LNCAP (cell line): ENCODE results near the gene QSOX2.

Source experiments
- TF ChIP-seq, protein P1 (sequence below): fragments of 450-650 bp; IDR thresholded peaks from 2 replicates; pipeline ENCODE4 v1.5.1; 2017; ENCODE audit warnings: mild to moderate bottlenecking

Gene QSOX2

DNA sequence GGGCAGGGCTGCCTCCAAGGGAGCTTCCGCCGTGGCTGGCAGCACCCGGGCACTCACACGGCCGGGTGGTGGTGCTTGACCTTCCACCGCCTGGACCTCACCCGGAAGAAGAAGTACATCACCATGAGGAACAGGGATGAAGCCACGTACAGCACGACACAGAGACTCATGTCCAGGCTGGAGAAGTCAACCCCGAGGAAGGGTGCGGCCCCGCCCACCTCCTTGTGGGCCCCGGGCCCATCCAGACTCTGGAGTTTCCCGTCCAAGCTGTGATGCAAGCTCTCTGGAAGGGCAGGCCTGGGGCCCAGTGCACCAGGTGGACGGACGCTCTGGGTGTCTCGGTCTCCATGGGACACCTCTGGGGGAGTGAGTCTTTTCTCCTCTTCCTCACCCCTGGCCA lies 36.9 kb downstream of the QSOX2 start:
- TF ChIP-seq, protein P1, sequence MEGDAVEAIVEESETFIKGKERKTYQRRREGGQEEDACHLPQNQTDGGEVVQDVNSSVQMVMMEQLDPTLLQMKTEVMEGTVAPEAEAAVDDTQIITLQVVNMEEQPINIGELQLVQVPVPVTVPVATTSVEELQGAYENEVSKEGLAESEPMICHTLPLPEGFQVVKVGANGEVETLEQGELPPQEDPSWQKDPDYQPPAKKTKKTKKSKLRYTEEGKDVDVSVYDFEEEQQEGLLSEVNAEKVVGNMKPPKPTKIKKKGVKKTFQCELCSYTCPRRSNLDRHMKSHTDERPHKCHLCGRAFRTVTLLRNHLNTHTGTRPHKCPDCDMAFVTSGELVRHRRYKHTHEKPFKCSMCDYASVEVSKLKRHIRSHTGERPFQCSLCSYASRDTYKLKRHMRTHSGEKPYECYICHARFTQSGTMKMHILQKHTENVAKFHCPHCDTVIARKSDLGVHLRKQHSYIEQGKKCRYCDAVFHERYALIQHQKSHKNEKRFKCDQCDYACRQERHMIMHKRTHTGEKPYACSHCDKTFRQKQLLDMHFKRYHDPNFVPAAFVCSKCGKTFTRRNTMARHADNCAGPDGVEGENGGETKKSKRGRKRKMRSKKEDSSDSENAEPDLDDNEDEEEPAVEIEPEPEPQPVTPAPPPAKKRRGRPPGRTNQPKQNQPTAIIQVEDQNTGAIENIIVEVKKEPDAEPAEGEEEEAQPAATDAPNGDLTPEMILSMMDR: no peak

- TF ChIP-seq, protein P1: no peak
Observed at GRCh38 chr9:136207616-136208015, 38.0 kb downstream of the QSOX2 start.

- TF ChIP-seq, protein P1: no peak
Observed at GRCh38 chr9:136206602-136207275, 38.9 kb downstream of the QSOX2 start.

GRCh38 chr9:136205707-136205992 lies 40.0 kb downstream of the QSOX2 start:
- TF ChIP-seq, protein P1: no peak

GRCh38 chr9:136204838-136205706 lies 40.5 kb downstream of the QSOX2 start, which contains the start of gene LHX3:
TSS of gene LHX3 (minus strand) at chr9:136205128. CDS start at chr9:136205012, 116 bp downstream.
- TF ChIP-seq, protein P1: no peak

GRCh38 chr9:136204145-136204805 lies 41.3 kb downstream of the QSOX2 start:
- TF ChIP-seq, protein P1: no peak

DNA sequence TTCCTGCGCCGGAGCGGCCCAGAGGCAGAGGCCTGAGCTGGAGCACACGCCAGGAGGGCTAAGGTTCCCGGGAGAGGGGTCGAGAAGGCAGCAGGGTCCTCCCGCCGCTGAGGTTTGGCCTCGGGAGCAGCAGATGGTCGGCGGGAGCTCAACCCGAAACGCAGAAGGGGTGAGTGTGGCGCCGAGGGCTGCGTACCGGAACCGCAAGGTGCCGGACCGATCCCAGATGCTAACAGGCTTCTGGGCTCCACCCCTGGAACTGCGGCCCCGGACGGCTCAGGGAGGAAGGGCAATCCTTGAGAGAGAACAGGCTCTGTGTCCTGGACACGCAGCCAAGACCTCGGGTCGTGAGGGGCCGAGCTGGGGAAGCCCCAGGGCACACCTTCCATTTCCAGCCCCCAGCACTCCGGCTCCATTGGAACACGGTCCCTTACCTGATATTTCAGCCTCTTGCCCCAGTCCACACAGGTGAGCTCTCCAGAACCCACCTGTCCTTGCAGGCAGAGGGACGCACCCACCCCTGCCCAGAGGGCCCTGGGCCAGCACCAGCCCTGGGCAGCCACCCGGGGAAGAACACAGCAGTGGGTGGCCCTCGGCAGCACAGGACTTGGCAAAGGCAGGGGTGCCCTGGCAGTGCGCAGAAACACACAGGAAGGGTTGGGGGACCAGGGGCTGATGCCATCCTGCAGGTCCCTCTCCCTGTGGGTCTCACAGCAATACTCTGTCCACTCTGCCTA lies 42.0 kb downstream of the QSOX2 start:
- TF ChIP-seq, protein P1: no peak
